ENCODE measurements around the gene CNTNAP5. TPM values are rescaled to one million over a fixed set of nuclear protein-coding genes. Genes with fewer than 3 reads are reported as not detected.

Gene CNTNAP5
- total RNA-seq, 1 donor from 2014 or later = not detected

- no peaks in the 10 kb centered on the region for H3K36me3 Mint-ChIP-seq
- Histone ChIP-seq H2AFZ (replicated peaks) (no peak overlapping the region), H3K4me2 (no peak overlapping the region), H3K9me3 (ENCODE audit: low read depth) (no peaks in the 10 kb centered on the region), H3K27ac (no peak overlapping the region), H4K20me1 (ENCODE audit: low read depth) (no peaks in the 10 kb centered on the region), H3K4me3 (no peak overlapping the region), H3K4me1 (peaks cover 5% of the 10 kb centered on the region), H3F3A (ENCODE audit: low read depth) (no peaks in the 10 kb centered on the region), H3K79me2 (ENCODE audit: low read depth) (no peaks in the 10 kb centered on the region), H3K9ac (no peak overlapping the region), H3K27me3 (no peaks in the 10 kb centered on the region), H3K36me3 (no peaks in the 10 kb centered on the region)
- H3K27ac Mint-ChIP-seq = no peak overlapping the region
- no peak overlapping the region for H3K4me3 Mint-ChIP-seq
- peaks cover 2% of the 10 kb centered on the region for H3K9me3 Mint-ChIP-seq
- peaks cover 7% of the 10 kb centered on the region for H3K4me1 Mint-ChIP-seq
- H3K27me3 Mint-ChIP-seq (ENCODE audit: insufficient read depth, low read depth) = peaks cover 2% of the 10 kb centered on the region
- TF ChIP-seq EZH2phosphoT487 (IDR thresholded peaks at IDR 0.05) = no peak
- no peak for TF ChIP-seq CTCF (IDR thresholded peaks at IDR 0.05)
- no peak for TF ChIP-seq EZH2 (IDR thresholded peaks at IDR 0.05)
- peak; percentile 12 for DNase-seq (ENCODE audit: low spot score)
These were observed 928.8 kb downstream of the CNTNAP5 start for GRCh38 chr2:124953921-124954320.

DNA sequence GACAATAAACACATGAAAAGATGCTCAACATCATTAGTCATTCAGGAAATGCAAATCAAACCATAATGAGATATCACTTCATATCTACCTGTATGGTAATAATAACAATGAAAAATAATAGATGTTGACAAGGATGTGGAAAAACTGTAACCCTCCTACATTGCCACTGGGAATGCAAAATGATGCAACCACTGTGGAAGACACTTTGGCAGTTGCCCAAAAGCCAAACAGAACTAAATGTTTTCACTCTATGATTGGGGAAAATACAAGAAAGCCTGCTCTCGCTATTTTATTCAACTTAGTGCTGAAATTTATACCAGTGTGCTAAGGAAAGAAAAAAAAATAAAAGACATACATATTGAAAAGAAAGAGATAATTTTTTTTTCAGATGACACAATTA lies 934.5 kb downstream of the CNTNAP5 start:
- DNase-seq (ENCODE audit: low spot score) = no peak
- H3K27me3 ChIP-seq = no peaks in the 10 kb centered on the region
- no peak overlapping the region for H3K4me3 ChIP-seq
- H3K9me3 ChIP-seq (ENCODE audit: low read depth) = no peaks in the 10 kb centered on the region
- no peaks in the 10 kb centered on the region for H3K79me2 ChIP-seq (ENCODE audit: low read depth)
- H4K20me1 ChIP-seq (ENCODE audit: low read depth) = no peaks in the 10 kb centered on the region
- no peak overlapping the region for H2AFZ ChIP-seq (replicated peaks)
- no peaks in the 10 kb centered on the region for H3F3A ChIP-seq (ENCODE audit: low read depth)
- H3K9me3 Mint-ChIP-seq = no peaks in the 10 kb centered on the region
- peaks cover 2% of the 10 kb centered on the region for H3K27me3 Mint-ChIP-seq (ENCODE audit: insufficient read depth, low read depth)
- no peaks in the 10 kb centered on the region for H3K36me3 ChIP-seq
- no peaks in the 10 kb centered on the region for H3K4me1 Mint-ChIP-seq
- no peak for TF ChIP-seq EZH2phosphoT487 (IDR thresholded peaks at IDR 0.05)
- TF ChIP-seq EZH2 (IDR thresholded peaks at IDR 0.05) = no peak
- no peak for TF ChIP-seq CTCF (IDR thresholded peaks at IDR 0.05)
- H3K9ac ChIP-seq = no peak overlapping the region
- H3K27ac ChIP-seq = no peak overlapping the region
- H3K4me2 ChIP-seq = no peak overlapping the region
- no peaks in the 10 kb centered on the region for H3K36me3 Mint-ChIP-seq
- H3K27ac Mint-ChIP-seq = no peak overlapping the region
- no peak overlapping the region for H3K4me3 Mint-ChIP-seq
- H3K4me1 ChIP-seq = no peaks in the 10 kb centered on the region

DNA sequence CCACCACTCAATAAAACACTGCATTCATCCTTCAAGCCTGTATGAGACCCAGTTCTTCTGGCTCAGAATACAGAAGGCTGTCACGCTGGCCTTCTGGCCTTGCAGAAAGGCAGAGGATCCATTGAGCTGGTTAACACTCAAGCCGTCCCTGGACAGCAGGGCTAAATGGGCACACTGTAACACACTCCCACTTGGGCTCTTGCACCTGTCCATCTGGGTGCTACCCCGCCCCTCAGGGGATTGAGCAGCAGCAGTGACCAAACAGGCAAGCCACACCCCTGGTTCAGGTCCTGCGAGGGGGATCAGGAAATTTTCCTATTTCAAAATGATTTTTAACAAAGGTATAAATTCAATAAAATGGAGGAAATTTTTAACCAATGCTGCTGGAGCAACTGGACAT lies 936.0 kb downstream of the CNTNAP5 start:
- H3K4me3 ChIP-seq = no peak overlapping the region
- no peaks in the 10 kb centered on the region for H3K36me3 ChIP-seq
- no peak overlapping the region for H3K9ac ChIP-seq
- H3K79me2 ChIP-seq (ENCODE audit: low read depth) = no peaks in the 10 kb centered on the region
- H3K27ac ChIP-seq = no peak overlapping the region
- H3K27ac Mint-ChIP-seq = no peak overlapping the region
- no peaks in the 10 kb centered on the region for H3K27me3 ChIP-seq
- no peak for DNase-seq (ENCODE audit: low spot score)
- peaks cover 2% of the 10 kb centered on the region for H3K27me3 Mint-ChIP-seq (ENCODE audit: insufficient read depth, low read depth)
- H3K4me2 ChIP-seq = no peak overlapping the region
- H3K9me3 Mint-ChIP-seq = no peaks in the 10 kb centered on the region
- no peak for TF ChIP-seq EZH2 (IDR thresholded peaks at IDR 0.05)
- no peak for TF ChIP-seq CTCF (IDR thresholded peaks at IDR 0.05)
- TF ChIP-seq EZH2phosphoT487 (IDR thresholded peaks at IDR 0.05) = no peak
- H4K20me1 ChIP-seq (ENCODE audit: low read depth) = no peaks in the 10 kb centered on the region
- H3K4me3 Mint-ChIP-seq = no peak overlapping the region
- no peaks in the 10 kb centered on the region for H3K9me3 ChIP-seq (ENCODE audit: low read depth)
- no peaks in the 10 kb centered on the region for H3K36me3 Mint-ChIP-seq
- no peaks in the 10 kb centered on the region for H3F3A ChIP-seq (ENCODE audit: low read depth)
- H3K4me1 Mint-ChIP-seq = no peaks in the 10 kb centered on the region
- H2AFZ ChIP-seq (replicated peaks) = no peak overlapping the region
- H3K4me1 ChIP-seq = no peaks in the 10 kb centered on the region

Small RNAs within 50 kb of the gene (small RNA-seq; reads per million reads assigned to genes)
- not detected for gene AC019159.1
- gene MTND5P22 = not detected
- gene RNA5SP102 = not detected
